ENCODE measurements around the gene HS1BP3. TPM values are rescaled to one million over a fixed set of nuclear protein-coding genes. Genes with fewer than 3 reads are reported as not detected.

The HS1BP3 gene
- total and polyA plus RNA-seq, 2 of the 4 experiments (the other 2 are of a cell fraction) = 9.0 to 14.8 TPM

- H3K9me1 ChIP-seq (ENCODE audit: insufficient read depth, low read length) = peaks cover 9% of the 10 kb centered on the region
- H3K36me3 ChIP-seq (ENCODE audit: control insufficient read depth, insufficient read depth, low read length) = peaks cover 10% of the 10 kb centered on the region; the same call in 1 of the 2 replicates
- no peak overlapping the region for H4K8ac ChIP-seq (ENCODE audit: low read depth in 2 of 2, low read length in 2 of 2)
- H2BK120ac ChIP-seq (ENCODE audit: low read depth, low read length) = no peak overlapping the region
- intact Hi-C loops (cut with micrococcal nuclease) (no loop called here), dilution Hi-C loops (cut with HindIII; ENCODE audit: low sequenced_read_pairs, unreplicated experiment) (loop anchor here (25.0 kb wide), 1 partner anchor 262 kb away; no protein-coding TSS in a partner anchor), in situ Hi-C loops (cut with MboI; ENCODE audit: low sequenced_read_pairs) (no loop called here)
- no peak overlapping the region for H3K9ac ChIP-seq (ENCODE audit: low read depth, low read length)
- no peak overlapping the region for H2BK15ac ChIP-seq (ENCODE audit: low read depth, low read length)
- peaks cover 10 to 38% of the 10 kb centered on the region in 2 experiments; a peak in 3 of 4 replicates for H3K79me1 ChIP-seq (ENCODE audit: low read depth in 1 of 2, low read length in 2 of 2)
- H3K27me3 ChIP-seq (ENCODE audit: control insufficient read depth, insufficient read depth, low read length) = no peaks in the 10 kb centered on the region
- TF ChIP-seq NFE2L2 (IDR thresholded peaks at IDR 0.05; ENCODE audit: low read depth, low read length) (no peak), MAZ (IDR thresholded peaks at IDR 0.05; ENCODE audit: borderline replicate concordance, low read depth, low read length) (no peak), MXI1 (IDR thresholded peaks at IDR 0.05; ENCODE audit: borderline replicate concordance, low read depth, low read length) (no peak), RAD21 (IDR thresholded peaks at IDR 0.05; ENCODE audit: low read length) (no peak), RFX5 (IDR thresholded peaks at IDR 0.05; ENCODE audit: low read depth, low read length) (no peak), RCOR1 (IDR thresholded peaks at IDR 0.05; ENCODE audit: insufficient replicate concordance, low read length) (no peak), CHD1 (IDR thresholded peaks at IDR 0.05; ENCODE audit: low read depth, low read length) (no peak), SMC3 (IDR thresholded peaks at IDR 0.05; ENCODE audit: low read depth, low read length) (no peak)
- TF ChIP-seq, protein P1, sequence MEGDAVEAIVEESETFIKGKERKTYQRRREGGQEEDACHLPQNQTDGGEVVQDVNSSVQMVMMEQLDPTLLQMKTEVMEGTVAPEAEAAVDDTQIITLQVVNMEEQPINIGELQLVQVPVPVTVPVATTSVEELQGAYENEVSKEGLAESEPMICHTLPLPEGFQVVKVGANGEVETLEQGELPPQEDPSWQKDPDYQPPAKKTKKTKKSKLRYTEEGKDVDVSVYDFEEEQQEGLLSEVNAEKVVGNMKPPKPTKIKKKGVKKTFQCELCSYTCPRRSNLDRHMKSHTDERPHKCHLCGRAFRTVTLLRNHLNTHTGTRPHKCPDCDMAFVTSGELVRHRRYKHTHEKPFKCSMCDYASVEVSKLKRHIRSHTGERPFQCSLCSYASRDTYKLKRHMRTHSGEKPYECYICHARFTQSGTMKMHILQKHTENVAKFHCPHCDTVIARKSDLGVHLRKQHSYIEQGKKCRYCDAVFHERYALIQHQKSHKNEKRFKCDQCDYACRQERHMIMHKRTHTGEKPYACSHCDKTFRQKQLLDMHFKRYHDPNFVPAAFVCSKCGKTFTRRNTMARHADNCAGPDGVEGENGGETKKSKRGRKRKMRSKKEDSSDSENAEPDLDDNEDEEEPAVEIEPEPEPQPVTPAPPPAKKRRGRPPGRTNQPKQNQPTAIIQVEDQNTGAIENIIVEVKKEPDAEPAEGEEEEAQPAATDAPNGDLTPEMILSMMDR (conservative IDR thresholded peaks at IDR 0.05; ENCODE audit: low read depth, low read length) = no peak
- TF ChIP-seq, protein P2, sequence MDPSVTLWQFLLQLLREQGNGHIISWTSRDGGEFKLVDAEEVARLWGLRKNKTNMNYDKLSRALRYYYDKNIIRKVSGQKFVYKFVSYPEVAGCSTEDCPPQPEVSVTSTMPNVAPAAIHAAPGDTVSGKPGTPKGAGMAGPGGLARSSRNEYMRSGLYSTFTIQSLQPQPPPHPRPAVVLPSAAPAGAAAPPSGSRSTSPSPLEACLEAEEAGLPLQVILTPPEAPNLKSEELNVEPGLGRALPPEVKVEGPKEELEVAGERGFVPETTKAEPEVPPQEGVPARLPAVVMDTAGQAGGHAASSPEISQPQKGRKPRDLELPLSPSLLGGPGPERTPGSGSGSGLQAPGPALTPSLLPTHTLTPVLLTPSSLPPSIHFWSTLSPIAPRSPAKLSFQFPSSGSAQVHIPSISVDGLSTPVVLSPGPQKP (IDR thresholded peaks at IDR 0.05; ENCODE audit: borderline replicate concordance, low read depth, low read length) = no peak
- TF ChIP-seq, protein P3, sequence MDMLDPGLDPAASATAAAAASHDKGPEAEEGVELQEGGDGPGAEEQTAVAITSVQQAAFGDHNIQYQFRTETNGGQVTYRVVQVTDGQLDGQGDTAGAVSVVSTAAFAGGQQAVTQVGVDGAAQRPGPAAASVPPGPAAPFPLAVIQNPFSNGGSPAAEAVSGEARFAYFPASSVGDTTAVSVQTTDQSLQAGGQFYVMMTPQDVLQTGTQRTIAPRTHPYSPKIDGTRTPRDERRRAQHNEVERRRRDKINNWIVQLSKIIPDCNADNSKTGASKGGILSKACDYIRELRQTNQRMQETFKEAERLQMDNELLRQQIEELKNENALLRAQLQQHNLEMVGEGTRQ (IDR thresholded peaks at IDR 0.05; ENCODE audit: low read depth, low read length) = no peak
- peaks cover 9% of the 10 kb centered on the region for H3K4me1 ChIP-seq (ENCODE audit: control insufficient read depth, insufficient read depth, low read length)
- H3K14ac ChIP-seq (replicated peaks; ENCODE audit: low read depth, low read length) = no peak overlapping the region
- H2AK9ac ChIP-seq (replicated peaks; ENCODE audit: low read depth, low read length, poor library complexity) = no peak overlapping the region
- H2AFZ ChIP-seq (replicated peaks; ENCODE audit: low read length, poor library complexity) = no peak overlapping the region
- no peak overlapping the region for H2AK5ac ChIP-seq (ENCODE audit: low read depth, low read length)
- H2BK5ac ChIP-seq (ENCODE audit: low read depth, low read length, poor library complexity, severe bottlenecking) = no peak overlapping the region
- H3K23ac ChIP-seq (ENCODE audit: low read depth, low read length) = no peak overlapping the region
- no peak overlapping the region for H4K5ac ChIP-seq (ENCODE audit: low read depth, low read length)
- H3K56ac ChIP-seq (ENCODE audit: extremely low read depth, insufficient read depth, low read length) = no peak overlapping the region
- ATAC-seq (ENCODE audit: low read depth) (no peak), DNase-seq (no peak)
- POLR2A ChIA-PET (ENCODE audit: unreplicated experiment) = interaction anchor here (1.4 kb wide), 1 partner anchor 202 kb away, joined by 5 read pairs; the partner anchor contains the start of gene RHOB
- H4K91ac ChIP-seq (ENCODE audit: insufficient read depth, low read depth, low read length) = no peak overlapping the region
- no peak overlapping the region for H3K4ac ChIP-seq (ENCODE audit: low read depth, low read length)
- no peaks in the 10 kb centered on the region for H3K9me3 ChIP-seq (ENCODE audit: control insufficient read depth, insufficient read depth, low read length)
- WGBS, 2 experiments (ENCODE audit: extremely low coverage in 2 of 2, insufficient read length in 1 of 2) = 93% methylated on average over 9 of the region's 9 CpGs; no CpG with 5 or more reads in 1 of the 2 experiments
- no peak overlapping the region for H3K4me3 ChIP-seq (ENCODE audit: insufficient read depth, low read depth, low read length)
- H3K27ac ChIP-seq (ENCODE audit: insufficient read depth, low read length) = no peak overlapping the region
- no TSS peak for BruUV-seq (replicated peaks)
- no peak overlapping the region for H2BK20ac ChIP-seq (ENCODE audit: low read depth, low read length)
- H3K18ac ChIP-seq (ENCODE audit: low read depth, low read length) = no peak overlapping the region
- CTCF ChIA-PET = interaction anchor here (0.5 kb wide), 1 partner anchor 403 kb away, joined by 3 read pairs; no protein-coding TSS in a partner anchor
- no peak overlapping the region for H3K4me2 ChIP-seq (ENCODE audit: low read depth, low read length)
- peaks cover 8% of the 10 kb centered on the region; the same call in 1 of the 2 replicates for H4K20me1 ChIP-seq (ENCODE audit: insufficient read depth, low read length)
These were observed 2.1 kb downstream of the HS1BP3 start for GRCh38 chr2:20648831-20649230.
